ENCODE results near the gene NPAS4.
A peak's percentile ranks its signal among the peaks of the same experiment; 100 is the strongest.
"Not testable (repeated sequence)": the region's sequence is repeated elsewhere in the genome, so short reads cannot be mapped to it uniquely, and the experiment has no call there.

NPAS4 gene

GRCh38 chr11:66459138-66459778 is 38.4 kb downstream of the NPAS4 start:
- DNase-seq = peak; percentile 82

- DNase-seq = no peak
These were observed 41.2 kb downstream of the NPAS4 start for GRCh38 chr11:66462010-66462409.

- no peak for DNase-seq
These were observed 42.1 kb downstream of the NPAS4 start for GRCh38 chr11:66462911-66463310.

- not testable (repeated sequence) for DNase-seq
These were observed 43.3 kb downstream of the NPAS4 start for GRCh38 chr11:66464116-66464515.

- DNase-seq = no peak
These were observed 44.1 kb downstream of the NPAS4 start for GRCh38 chr11:66464916-66465315.

- DNase-seq = no peak
These were observed 44.8 kb downstream of the NPAS4 start for GRCh38 chr11:66465373-66466224.

- DNase-seq = no peak
These were observed 45.6 kb downstream of the NPAS4 start, which contains the start of gene PELI3 for GRCh38 chr11:66466225-66467033. Gene PELI3, plus strand, starts transcription at chr11:66466905. Its CDS starts 1,224 bp downstream, at chr11:66468129.

- no peak for DNase-seq
These were observed 46.3 kb downstream of the NPAS4 start for GRCh38 chr11:66467034-66467659.

- no peak for DNase-seq
These were observed 46.9 kb downstream of the NPAS4 start for GRCh38 chr11:66467756-66468155.

- DNase-seq = no peak
These were observed 47.9 kb downstream of the NPAS4 start for GRCh38 chr11:66468691-66469090.

- DNase-seq = no peak
These were observed 48.6 kb downstream of the NPAS4 start for GRCh38 chr11:66469441-66469840.

- DNase-seq = no peak
These were observed 49.2 kb downstream of the NPAS4 start for GRCh38 chr11:66470015-66470414.

- DNase-seq = no peak
These were observed 50.3 kb downstream of the NPAS4 start for GRCh38 chr11:66471142-66471541.

- DNase-seq = no peak
These were observed 51.2 kb downstream of the NPAS4 start for GRCh38 chr11:66472054-66472453.

GRCh38 chr11:66473167-66473566 is 52.3 kb downstream of the NPAS4 start:
- no peak for DNase-seq

- DNase-seq = no peak
These were observed 53.0 kb downstream of the NPAS4 start for GRCh38 chr11:66473608-66474515.

GRCh38 chr11:66475349-66476172 is 54.7 kb downstream of the NPAS4 start:
- DNase-seq = no peak
